ENCODE data around the gene AZGP1. TPM values are rescaled to one million over a fixed set of nuclear protein-coding genes. Genes with fewer than 3 reads are reported as not detected.
A peak's percentile ranks its signal among the peaks of the same experiment; 100 is the strongest.

AZGP1 gene
- total RNA-seq, 2 donors from 2014 or later = not detected

DNA sequence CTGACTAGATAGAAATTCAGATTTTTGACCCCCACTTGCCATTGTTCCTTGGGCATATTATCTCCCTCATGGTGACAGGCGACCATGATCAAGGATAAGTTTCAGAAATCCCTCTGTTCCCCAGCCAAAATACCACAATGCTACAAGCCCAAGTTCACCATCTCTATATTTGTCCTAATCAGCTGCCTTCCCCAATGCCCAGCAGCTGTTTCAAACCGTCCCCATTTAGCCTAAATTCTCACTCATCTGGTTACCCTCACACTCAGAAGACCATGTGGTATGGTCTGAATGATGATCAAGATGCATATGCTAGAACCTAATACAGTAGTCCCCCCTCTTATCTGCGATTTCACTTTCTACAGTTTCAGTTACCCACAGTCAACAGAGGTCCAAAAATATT lies 45.5 kb downstream of the AZGP1 start:
- peaks cover 14% of the 10 kb centered on the region for H3K4me1 Mint-ChIP-seq
- H3K9ac ChIP-seq (ENCODE audit: extremely low read depth, low read length, poor library complexity, severe bottlenecking) = no peak overlapping the region
- H3K9me3 ChIP-seq (ENCODE audit: control insufficient read depth, low read length) = no peaks in the 10 kb centered on the region
- H3K4me3 Mint-ChIP-seq = no peak overlapping the region
- TF ChIP-seq, protein P1, sequence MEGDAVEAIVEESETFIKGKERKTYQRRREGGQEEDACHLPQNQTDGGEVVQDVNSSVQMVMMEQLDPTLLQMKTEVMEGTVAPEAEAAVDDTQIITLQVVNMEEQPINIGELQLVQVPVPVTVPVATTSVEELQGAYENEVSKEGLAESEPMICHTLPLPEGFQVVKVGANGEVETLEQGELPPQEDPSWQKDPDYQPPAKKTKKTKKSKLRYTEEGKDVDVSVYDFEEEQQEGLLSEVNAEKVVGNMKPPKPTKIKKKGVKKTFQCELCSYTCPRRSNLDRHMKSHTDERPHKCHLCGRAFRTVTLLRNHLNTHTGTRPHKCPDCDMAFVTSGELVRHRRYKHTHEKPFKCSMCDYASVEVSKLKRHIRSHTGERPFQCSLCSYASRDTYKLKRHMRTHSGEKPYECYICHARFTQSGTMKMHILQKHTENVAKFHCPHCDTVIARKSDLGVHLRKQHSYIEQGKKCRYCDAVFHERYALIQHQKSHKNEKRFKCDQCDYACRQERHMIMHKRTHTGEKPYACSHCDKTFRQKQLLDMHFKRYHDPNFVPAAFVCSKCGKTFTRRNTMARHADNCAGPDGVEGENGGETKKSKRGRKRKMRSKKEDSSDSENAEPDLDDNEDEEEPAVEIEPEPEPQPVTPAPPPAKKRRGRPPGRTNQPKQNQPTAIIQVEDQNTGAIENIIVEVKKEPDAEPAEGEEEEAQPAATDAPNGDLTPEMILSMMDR (conservative IDR thresholded peaks at IDR 0.05) = no peak
- H3K27ac Mint-ChIP-seq = no peak overlapping the region
- H3K27ac ChIP-seq (ENCODE audit: low read depth, low read length) = no peak overlapping the region
- H3K36me3 ChIP-seq (ENCODE audit: control insufficient read depth, insufficient read depth, low read length) = no peaks in the 10 kb centered on the region
- H3K27me3 Mint-ChIP-seq (ENCODE audit: insufficient read depth) = peaks cover 14% of the 10 kb centered on the region
- no peaks in the 10 kb centered on the region for H3K4me1 ChIP-seq (ENCODE audit: control insufficient read depth, insufficient read depth, low read length)
- no peaks in the 10 kb centered on the region for H3K36me3 Mint-ChIP-seq (ENCODE audit: low read depth)
- no peak overlapping the region for H3K4me3 ChIP-seq (ENCODE audit: low read length)
- WGBS, 2 experiments (ENCODE audit: insufficient coverage in 1 of 2, insufficient read length in 1 of 2) = 87 to 100% methylated on average over 1 to 3 of the region's 3 CpGs
- H3K9me3 Mint-ChIP-seq = no peaks in the 10 kb centered on the region
- H3K27me3 ChIP-seq (ENCODE audit: control insufficient read depth, insufficient read depth, low read length, poor library complexity, severe bottlenecking) = peaks cover 40% of the 10 kb centered on the region
- no peak for DNase-seq

DNA sequence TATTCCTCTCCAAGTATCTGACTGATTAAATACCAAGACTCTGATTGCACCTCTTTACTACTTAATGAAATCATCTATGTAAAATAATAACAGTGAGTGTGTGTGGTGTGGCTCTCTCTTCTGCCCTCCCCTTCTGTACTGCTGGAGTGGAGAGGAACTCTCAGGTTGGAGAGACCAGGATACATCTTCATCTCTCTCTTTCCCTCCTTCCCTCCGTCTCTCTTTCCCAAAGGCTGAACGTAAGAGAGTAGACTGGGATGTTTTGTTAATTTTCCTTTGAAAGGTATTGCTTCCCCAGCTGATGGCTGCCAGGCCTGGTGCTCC lies 46.1 kb downstream of the AZGP1 start:
- Histone ChIP-seq H3K4me3 (ENCODE audit: low read length) (peak overlapping the region; percentile 77), H3K27ac (ENCODE audit: low read depth, low read length) (no peak overlapping the region), H3K9me3 (ENCODE audit: control insufficient read depth, low read length) (no peaks in the 10 kb centered on the region), H3K27me3 (ENCODE audit: control insufficient read depth, insufficient read depth, low read length, poor library complexity, severe bottlenecking) (peaks cover 44% of the 10 kb centered on the region), H3K9ac (ENCODE audit: extremely low read depth, low read length, poor library complexity, severe bottlenecking) (no peak overlapping the region), H3K36me3 (ENCODE audit: control insufficient read depth, insufficient read depth, low read length) (no peaks in the 10 kb centered on the region), H3K4me1 (ENCODE audit: control insufficient read depth, insufficient read depth, low read length) (no peaks in the 10 kb centered on the region)
- WGBS, 2 experiments (ENCODE audit: insufficient coverage in 1 of 2, insufficient read length in 1 of 2) = 50% methylated on average over 1 of the region's 2 CpGs; no CpG with 5 or more reads in 1 of the 2 experiments
- Mint-ChIP-seq H3K4me3 (peak overlapping the region; percentile 72), H3K4me1 (peaks cover 14% of the 10 kb centered on the region), H3K27me3 (ENCODE audit: insufficient read depth) (peaks cover 14% of the 10 kb centered on the region), H3K27ac (peak overlapping the region; percentile 3), H3K9me3 (no peaks in the 10 kb centered on the region), H3K36me3 (ENCODE audit: low read depth) (no peaks in the 10 kb centered on the region)
- no peak for DNase-seq
- TF ChIP-seq, protein P1 (conservative IDR thresholded peaks at IDR 0.05) = no peak

DNA sequence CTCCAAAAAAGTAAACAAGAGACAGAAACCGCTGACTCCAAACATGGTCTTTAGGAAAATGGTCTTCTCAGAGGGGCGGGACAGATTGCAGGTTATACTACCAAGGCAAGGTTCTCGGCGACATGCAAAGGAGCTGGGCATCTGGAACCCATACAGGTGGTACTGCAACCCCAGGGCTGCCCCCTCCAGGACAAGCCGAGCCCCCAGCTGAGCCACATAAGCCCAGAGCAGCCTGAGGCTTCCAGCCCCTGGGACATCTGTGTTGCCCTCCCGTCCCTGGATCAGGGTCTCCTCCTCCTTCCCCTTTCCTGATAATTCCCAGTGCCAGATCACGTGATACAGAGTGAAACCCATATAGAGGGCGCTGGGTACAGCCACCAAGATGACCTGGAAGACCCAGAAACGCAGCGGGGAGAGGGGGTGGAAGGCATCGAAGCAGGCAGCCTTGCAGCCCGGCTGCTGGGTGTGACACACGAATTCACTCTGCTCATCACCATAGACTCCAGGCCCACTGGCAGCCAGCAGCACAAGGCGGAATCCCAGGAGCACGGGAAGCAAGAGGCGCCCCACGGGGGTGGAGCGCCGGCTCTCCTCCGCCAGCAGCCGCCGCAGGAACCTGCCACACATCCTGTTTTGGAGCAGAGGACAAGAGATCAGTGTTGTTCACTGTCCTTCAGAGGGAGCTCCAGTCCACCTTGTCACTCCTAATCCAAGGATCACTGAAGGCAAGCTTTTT lies 46.7 kb downstream of the AZGP1 start, which contains the start of gene GJC3:
TSS of gene GJC3 (minus strand) at position 627 of the 736 bp plus-strand sequence. CDS start at position 627, 0 bp downstream.
- Mint-ChIP-seq H3K27me3 (ENCODE audit: insufficient read depth) (peaks cover 14% of the 10 kb centered on the region), H3K27ac (peak within 1 kb of the TSS; percentile 90), H3K4me3 (peak within 1 kb of the TSS; percentile 72), H3K4me1 (peaks cover 14% of the 10 kb centered on the region), H3K36me3 (ENCODE audit: low read depth) (no peaks in the 10 kb centered on the region), H3K9me3 (no peaks in the 10 kb centered on the region)
- H3K9me3 ChIP-seq (ENCODE audit: control insufficient read depth, low read length) = no peaks in the 10 kb centered on the region
- no peak within 1 kb of the TSS for H3K9ac ChIP-seq (ENCODE audit: extremely low read depth, low read length, poor library complexity, severe bottlenecking)
- TF ChIP-seq, protein P1 (conservative IDR thresholded peaks at IDR 0.05) = peak; percentile 72
- H3K27me3 ChIP-seq (ENCODE audit: control insufficient read depth, insufficient read depth, low read length, poor library complexity, severe bottlenecking) = peaks cover 49% of the 10 kb centered on the region
- peak within 1 kb of the TSS; percentile 77 for H3K4me3 ChIP-seq (ENCODE audit: low read length)
- WGBS, 2 experiments (ENCODE audit: insufficient coverage in 1 of 2, insufficient read length in 1 of 2) = 26 to 29% methylated on average over 15 to 20 of the region's 22 CpGs
- H3K4me1 ChIP-seq (ENCODE audit: control insufficient read depth, insufficient read depth, low read length) = no peaks in the 10 kb centered on the region
- H3K27ac ChIP-seq (ENCODE audit: low read depth, low read length) = no peak within 1 kb of the TSS
- no peaks in the 10 kb centered on the region for H3K36me3 ChIP-seq (ENCODE audit: control insufficient read depth, insufficient read depth, low read length)
- peak; percentile 91 for DNase-seq

Measured in endodermal cell (in vitro differentiated cells).